ENCODE results near the gene TFF1. TPM values are rescaled to one million over a fixed set of nuclear protein-coding genes. Genes with fewer than 3 reads are reported as not detected.

TFF1 gene
- total RNA-seq, 1 experiment from 2014 or later = 111 TPM

DNA sequence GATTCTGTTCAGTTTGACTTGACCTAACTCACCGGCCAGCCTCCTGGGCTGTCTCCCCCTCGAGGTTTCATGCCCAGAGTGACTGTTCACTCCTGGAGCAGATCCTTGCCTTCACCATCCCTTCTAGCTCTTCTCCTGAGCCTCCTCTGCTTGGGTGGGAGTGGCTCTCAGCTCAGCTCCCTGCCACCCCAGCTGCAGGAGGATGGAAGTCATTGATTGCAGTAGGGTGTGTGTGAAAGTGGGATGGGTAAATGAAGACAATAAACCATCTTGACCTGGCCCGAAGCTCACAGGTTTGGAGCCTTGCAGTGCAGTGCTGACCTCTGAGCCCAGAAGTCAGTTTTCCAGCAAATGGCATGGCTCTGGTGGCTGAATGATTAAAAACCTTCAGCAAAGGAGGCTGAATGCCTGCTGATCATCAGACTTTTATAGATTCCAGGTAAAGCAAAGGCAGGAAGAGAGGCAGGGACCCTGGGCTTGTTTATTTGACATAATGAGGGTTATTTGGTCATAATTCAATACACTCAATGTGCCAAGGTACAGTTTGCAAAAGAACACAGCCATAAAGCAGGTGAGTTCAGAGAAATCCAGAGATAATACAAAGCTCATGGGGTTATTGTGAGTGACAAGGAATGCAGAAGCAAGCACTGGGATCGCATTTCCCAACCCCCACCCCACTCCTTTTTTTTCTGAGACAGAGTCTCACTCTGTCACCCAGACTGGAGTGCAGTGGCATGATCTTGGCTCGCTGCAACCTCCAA is 33.6 kb downstream of the TFF1 start:
- H2AFZ ChIP-seq (ENCODE audit: low read length) = no peak overlapping the region
- intact Hi-C loops (cut with micrococcal nuclease) = no loop called here
- H3K4me1 ChIP-seq (ENCODE audit: insufficient read depth, low read length) = peaks cover 4% of the 10 kb centered on the region
- TF ChIP-seq EZH2phosphoT487 (IDR thresholded peaks at IDR 0.05; ENCODE audit: borderline replicate concordance, low read length) (no peak), EZH2 (IDR thresholded peaks at IDR 0.05; ENCODE audit: low read length, unreplicated experiment) (no peak)
- TF ChIP-seq, protein P1, sequence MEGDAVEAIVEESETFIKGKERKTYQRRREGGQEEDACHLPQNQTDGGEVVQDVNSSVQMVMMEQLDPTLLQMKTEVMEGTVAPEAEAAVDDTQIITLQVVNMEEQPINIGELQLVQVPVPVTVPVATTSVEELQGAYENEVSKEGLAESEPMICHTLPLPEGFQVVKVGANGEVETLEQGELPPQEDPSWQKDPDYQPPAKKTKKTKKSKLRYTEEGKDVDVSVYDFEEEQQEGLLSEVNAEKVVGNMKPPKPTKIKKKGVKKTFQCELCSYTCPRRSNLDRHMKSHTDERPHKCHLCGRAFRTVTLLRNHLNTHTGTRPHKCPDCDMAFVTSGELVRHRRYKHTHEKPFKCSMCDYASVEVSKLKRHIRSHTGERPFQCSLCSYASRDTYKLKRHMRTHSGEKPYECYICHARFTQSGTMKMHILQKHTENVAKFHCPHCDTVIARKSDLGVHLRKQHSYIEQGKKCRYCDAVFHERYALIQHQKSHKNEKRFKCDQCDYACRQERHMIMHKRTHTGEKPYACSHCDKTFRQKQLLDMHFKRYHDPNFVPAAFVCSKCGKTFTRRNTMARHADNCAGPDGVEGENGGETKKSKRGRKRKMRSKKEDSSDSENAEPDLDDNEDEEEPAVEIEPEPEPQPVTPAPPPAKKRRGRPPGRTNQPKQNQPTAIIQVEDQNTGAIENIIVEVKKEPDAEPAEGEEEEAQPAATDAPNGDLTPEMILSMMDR (conservative IDR thresholded peaks at IDR 0.05; ENCODE audit: low read depth, low read length) = no peak
- H3K9me2 ChIP-seq (replicated peaks; ENCODE audit: low read length) = no peaks in the 10 kb centered on the region
- no peak overlapping the region for H3K9ac ChIP-seq (ENCODE audit: low read length)
- no peaks in the 10 kb centered on the region for H3F3A ChIP-seq (ENCODE audit: low read length, unreplicated experiment)
- DNase-seq (no peak), ATAC-seq (no peak)
- ChIA-PET CTCF (interaction anchor here (0.6 kb wide), 1 partner anchor 23 kb away, joined by 7 read pairs; no protein-coding TSS in a partner anchor), POLR2A (ENCODE audit: unreplicated experiment) (no interaction called here)
- no peaks in the 10 kb centered on the region for H4K20me1 ChIP-seq (ENCODE audit: low read length)
- H3K36me3 ChIP-seq (ENCODE audit: low read depth, low read length) = no peaks in the 10 kb centered on the region
- H3K27ac ChIP-seq (ENCODE audit: low read length) = no peak overlapping the region
- no peaks in the 10 kb centered on the region for H3K79me2 ChIP-seq (ENCODE audit: low read length)
- H3K4me3 ChIP-seq (ENCODE audit: low read length) = no peak overlapping the region
- no peak overlapping the region for H3K4me2 ChIP-seq (ENCODE audit: low read length)
- no peaks in the 10 kb centered on the region for H3K9me3 ChIP-seq (ENCODE audit: low read length)
- no TSS peak for BruUV-seq (replicated peaks)
- no peaks in the 10 kb centered on the region for H3K27me3 ChIP-seq (ENCODE audit: low read length)

DNA sequence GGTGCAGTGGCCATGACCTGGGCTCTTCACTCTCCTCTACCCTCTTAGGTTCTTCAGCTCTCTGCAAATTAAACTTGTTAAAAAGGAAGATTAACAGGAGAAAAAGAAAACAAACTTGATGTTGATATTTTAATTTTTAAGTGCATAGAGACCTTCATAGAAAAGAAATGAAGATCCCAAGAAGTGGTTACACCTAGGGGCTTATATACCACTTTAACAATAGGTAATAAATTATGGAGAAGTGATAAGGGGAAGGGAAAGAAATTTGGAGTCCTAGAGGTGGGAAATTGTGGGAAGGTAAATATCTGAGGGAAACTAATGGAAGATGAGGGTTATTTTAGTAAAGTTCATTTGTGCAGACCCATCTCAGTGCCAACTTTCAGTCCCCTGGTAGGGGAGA is 34.7 kb downstream of the TFF1 start:
- H3K27me3 ChIP-seq (ENCODE audit: low read length) = peaks cover 5% of the 10 kb centered on the region; the same call in 1 of the 2 replicates
- CTCF ChIA-PET = no interaction called here
- DNase-seq = no peak
- H4K20me1 ChIP-seq (ENCODE audit: low read length) = no peaks in the 10 kb centered on the region
- no peaks in the 10 kb centered on the region for H3K79me2 ChIP-seq (ENCODE audit: low read length)
- no peak overlapping the region for H3K9ac ChIP-seq (ENCODE audit: low read length)
- H3F3A ChIP-seq (ENCODE audit: low read length, unreplicated experiment) = no peaks in the 10 kb centered on the region
- TF ChIP-seq, protein P1 (conservative IDR thresholded peaks at IDR 0.05; ENCODE audit: low read depth, low read length) = no peak
- TF ChIP-seq EZH2phosphoT487 (IDR thresholded peaks at IDR 0.05; ENCODE audit: borderline replicate concordance, low read length) = no peak
- no peak for TF ChIP-seq EZH2 (IDR thresholded peaks at IDR 0.05; ENCODE audit: low read length, unreplicated experiment)
- H3K36me3 ChIP-seq (ENCODE audit: low read depth, low read length) = no peaks in the 10 kb centered on the region
- no TSS peak for BruUV-seq (replicated peaks)
- H3K9me2 ChIP-seq (replicated peaks; ENCODE audit: low read length) = no peaks in the 10 kb centered on the region
- H3K4me1 ChIP-seq (ENCODE audit: insufficient read depth, low read length) = no peaks in the 10 kb centered on the region
- H2AFZ ChIP-seq (ENCODE audit: low read length) = no peak overlapping the region
- H3K4me3 ChIP-seq (ENCODE audit: low read length) = no peak overlapping the region
- H3K4me2 ChIP-seq (ENCODE audit: low read length) = no peak overlapping the region
- H3K9me3 ChIP-seq (ENCODE audit: low read length) = no peaks in the 10 kb centered on the region
- intact Hi-C loops (cut with micrococcal nuclease) = no loop called here
- POLR2A ChIA-PET (ENCODE audit: unreplicated experiment) = no interaction called here
- ATAC-seq = no peak
- no peak overlapping the region for H3K27ac ChIP-seq (ENCODE audit: low read length)

Data from PC-3 (cell line).